GM19193 (cell line): ENCODE data around the gene GPATCH2.

Experiments used
- POLR2A ChIP-seq: IDR thresholded peaks from 4 replicates; pipeline ENCODE4 v1.6.1; 2011; ENCODE audit not compliant: insufficient read depth, insufficient read length; ENCODE audit errors: extremely low read depth

GPATCH2 gene

DNA sequence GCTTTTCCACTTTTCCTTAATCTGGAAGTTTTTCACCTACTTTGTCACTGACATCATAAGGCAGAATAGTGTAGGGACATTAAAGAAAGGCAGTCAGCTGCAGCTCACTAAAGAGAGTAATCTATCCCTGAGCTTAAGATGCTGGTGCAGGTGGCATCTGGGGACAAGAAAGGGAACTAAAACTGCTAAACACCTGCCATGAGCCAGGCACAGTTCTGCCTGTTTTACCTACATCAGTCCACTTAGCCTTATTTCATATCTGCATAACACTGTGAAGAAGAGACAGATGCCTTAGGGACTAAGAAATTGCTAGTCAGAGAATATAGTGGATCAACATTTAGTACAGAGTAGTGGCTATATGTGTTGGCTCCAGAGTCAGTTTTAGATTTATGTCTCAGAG, 88.1 kb downstream of the GPATCH2 start:
- TF ChIP-seq POLR2A, result no peak

DNA sequence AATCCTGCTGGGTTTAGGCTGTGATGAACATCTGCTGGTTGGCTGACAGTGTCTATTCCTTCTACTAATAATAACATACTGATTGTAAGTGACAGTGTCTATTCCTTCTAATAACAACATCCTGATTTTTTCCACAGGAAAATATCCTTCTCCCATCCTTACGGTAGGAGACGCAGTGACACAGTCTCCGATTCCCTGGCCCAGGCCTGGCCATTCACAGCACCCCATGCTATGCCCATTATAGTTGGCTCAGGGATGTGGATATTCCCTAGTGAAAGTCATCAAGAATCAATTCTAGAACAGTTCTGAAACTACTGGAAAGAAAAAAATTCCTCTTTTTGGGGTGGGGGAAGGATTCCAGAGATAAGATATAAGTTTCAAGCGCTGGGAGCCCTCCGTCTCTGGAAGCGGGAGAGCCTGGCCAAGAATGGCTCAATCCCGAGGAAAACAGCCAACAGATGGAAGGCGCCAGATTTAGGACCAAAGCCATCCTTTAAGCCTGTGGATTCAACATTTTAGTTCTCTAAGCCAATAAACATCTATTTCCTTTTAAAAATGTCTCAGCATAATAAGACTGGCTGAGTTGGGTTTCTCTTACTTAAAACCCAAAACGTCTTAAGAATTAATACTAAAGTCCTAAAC, 88.6 kb downstream of the GPATCH2 start:
- no peak for TF ChIP-seq POLR2A

DNA sequence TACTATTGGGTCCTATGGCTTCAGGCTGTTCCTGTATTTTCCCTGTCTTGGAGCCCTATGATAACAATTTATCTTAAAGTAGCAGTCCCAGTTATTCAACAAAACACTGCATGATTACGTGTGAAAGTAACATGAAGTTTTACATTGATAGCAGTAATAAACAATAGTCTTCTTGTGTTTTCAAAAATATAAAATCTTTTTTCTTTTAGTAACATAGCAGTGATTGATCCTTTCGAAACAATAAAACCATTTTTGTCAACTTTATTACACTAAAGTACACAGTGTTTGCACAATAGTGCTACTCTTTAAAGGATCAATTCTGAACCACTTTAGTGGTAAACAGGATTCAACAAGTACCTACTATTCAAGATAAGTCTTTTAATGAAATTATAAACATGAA, 90.6 kb downstream of the GPATCH2 start:
- TF ChIP-seq POLR2A, result no peak

DNA sequence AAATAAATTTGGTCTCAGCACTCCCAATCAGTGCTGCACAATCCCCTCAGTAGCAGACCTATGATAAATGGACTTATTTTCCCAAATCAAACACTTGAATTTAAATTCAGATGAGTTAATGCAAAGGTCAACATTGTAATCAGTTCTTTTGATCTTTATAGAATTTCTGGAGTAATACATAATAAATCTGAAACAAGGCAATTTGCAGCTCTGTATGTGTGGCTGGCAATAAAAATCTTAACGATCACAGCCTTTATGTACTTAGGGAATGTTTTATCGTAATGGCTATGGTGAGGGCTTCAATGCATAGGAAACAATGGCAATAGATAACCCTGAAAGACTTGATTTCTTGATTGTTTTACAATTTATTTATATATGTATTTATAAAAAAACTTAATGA, 91.4 kb downstream of the GPATCH2 start:
- no peak for TF ChIP-seq POLR2A

DNA sequence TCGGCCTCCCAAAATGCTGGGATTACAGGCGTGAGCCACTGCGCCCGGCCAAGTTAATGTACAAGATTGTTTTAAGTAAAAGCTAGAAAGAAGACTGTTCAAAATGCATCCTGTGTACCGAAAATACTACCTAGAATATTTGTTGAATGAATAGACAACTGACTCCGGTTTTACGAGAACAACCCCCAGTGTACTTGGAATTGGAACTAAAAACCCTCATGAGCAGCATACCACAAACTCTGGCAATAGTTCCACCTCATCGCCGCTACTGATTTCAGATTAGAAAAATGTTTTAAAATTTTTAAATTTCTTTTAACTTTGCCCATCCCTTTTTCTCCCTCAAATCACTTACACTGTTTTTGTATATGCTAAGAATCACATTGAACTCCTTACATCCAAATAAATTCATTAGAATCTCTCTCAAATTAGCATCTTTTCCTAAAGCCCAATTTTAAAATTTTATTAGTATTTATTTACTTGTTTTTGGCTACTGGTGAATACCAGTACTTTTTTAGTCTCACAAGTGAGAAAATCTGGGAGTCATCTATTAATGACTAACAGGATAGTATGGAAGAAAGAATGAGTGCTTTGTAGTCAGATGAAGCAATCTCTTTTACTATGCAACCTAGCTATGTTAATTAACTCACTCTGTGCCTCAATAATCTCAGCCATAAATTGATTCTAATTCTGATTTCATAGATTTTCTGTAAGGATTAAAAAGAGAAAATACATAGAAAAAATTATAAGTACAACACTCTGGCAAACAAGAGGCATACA, 95.1 kb downstream of the GPATCH2 start:
- TF ChIP-seq POLR2A, result no peak

DNA sequence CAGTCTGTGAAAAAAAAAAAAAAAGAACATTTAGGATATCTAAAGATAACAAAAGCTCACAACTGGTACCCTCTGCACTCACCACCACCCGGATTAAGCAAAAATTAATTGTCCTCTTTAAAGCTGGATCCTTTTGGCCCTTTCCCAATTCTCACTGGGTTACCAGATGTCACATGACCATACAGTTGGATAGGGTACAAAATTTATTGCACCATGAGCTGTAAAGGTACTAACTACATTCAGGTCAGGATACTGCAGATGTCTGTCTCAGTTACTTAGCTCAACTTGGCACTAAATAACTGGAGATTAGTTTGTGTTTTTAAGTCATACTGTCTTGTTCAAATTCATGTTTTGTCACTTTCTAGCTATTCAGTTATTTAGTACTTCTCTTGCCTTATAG, 96.3 kb downstream of the GPATCH2 start:
- TF ChIP-seq POLR2A, result no peak

DNA sequence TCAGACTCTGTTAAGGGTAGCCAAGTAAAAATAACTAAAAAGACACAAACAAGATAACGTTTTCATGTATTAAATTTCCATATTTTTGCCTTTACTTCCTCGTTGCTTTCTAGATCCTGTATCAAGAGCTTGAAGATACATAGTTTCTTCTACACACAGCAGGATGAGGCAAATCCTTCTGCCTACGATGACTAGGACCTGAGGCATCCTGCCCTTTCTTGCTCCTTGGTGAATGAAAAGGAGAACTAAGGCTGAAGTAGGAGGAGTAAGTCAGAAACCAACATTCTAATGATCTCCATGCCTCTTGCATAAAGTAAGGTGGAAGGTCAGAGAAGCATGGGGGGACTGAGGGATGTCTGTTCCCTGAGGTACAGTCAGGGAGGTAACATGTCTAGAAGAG, 102.6 kb downstream of the GPATCH2 start:
- TF ChIP-seq POLR2A, result no peak

DNA sequence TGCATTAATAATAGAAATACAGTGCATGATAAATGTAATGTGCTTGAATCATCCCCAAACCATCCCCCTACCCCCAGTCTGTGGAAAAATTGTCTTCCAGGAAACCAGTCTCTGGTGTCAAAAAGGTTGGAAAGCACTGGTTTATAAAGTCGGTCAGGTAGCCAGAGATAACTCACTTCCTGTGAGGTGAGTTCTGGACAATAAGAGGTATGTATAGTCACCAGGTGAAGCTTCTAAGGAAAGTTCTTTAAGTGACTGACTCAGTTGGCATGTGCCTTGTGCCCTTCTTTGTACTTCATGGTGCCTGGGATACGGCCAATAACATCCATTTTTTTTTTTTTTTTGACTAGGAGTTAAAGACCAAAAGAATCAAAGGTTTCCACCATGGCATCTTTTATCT, 103.7 kb downstream of the GPATCH2 start:
- no peak for TF ChIP-seq POLR2A

DNA sequence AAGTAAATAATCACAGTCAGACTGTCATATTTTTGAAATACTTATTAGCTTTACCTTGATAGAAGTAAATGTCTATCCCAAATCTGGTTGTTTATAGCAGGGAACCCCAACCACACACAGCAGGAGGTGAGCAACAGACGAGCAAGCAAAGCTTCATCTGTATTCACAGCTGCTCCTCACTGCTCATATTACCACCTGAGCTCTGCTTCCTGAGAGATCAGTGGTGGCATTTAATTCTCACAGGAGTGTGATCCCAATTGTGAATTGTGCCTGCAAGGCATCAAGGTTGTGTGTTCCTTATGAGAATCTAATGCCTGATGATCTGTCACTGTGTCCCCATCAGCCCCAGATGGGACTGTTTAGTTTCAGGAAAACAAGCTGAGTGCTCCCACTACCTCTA, 104.3 kb downstream of the GPATCH2 start:
- TF ChIP-seq POLR2A, result no peak

DNA sequence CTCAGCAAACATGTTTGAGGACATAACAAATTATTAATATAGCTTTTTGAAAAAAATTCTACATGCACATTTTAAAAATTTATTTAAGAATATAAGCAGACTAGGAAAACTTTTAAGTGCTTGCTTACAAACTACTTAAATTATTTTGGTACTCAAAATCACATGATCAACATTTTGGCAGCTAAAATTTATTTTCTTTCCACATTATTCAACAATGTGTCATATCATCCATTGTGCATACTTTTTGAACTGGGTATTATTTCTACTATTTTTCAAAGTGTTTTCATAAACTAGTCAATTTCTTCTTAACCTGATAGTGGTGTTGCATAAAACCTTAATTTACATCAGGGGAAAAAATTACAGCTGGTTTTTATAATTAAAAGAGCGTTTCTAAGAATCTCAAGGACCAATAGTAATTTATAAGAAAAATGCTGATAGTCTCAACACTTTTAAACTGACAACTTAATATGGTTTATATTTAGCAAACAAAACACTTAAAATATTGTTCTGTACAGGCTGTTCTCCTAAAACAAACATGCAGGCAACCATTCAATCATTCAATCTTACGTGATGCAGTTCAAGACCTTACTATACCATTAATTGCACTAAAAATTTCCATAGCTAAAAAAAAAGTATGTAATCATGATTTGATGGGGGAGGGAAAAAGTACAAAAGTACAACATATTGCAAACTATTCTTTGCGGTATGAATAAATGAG, 105.0 kb downstream of the GPATCH2 start:
- TF ChIP-seq POLR2A, result no peak

DNA sequence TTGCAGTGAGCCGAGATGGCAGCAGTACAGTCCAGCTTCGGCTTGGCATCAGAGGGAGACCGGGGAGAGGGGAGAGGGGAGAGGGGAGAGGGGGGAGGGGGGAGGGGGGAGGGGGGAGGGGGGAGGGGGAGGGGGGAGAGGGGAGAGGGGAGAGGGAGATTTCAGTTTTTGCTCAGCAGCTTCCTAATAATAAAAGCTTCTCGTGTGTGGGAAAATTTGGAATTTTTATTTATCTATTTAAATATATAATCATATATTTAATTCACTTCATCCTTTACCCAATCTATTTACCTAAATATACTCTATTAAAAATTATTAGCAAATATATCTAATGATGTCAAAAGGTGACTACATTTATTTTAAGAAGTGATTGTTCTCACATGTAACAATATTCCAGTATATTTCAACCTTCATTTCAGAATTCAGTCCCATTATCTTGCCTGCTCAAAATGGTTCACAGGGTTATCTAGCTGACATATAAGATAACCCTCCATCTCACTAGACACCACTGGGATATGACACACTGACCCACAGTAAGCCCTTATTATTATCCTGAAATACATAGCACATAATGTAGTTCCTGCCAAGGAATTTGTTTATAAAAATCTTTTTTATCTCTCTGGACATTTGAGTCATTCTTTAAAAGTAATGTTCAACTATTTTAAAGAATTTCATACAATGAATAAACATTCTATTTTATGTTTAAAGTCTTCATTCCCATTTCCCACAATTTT, 105.9 kb downstream of the GPATCH2 start:
- TF ChIP-seq POLR2A, result no peak

DNA sequence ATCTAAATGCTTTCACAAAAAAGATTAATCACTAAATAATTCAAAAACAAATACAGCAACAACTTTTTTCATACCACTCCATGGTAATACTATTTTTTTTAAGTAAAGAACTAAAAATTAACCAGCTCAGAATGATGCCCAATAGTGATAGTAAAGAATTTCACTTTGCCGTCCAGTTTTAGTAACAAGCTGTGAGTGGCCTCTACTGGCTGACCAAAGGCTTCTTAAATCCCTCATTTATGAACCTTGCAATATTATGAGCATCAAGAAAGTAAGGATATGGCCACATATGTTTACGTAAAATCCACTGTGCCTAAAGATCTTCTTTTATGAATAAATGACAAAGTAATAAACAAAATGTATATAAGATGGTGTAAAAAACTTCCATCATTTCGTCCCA, 108.6 kb downstream of the GPATCH2 start:
- TF ChIP-seq POLR2A, result no peak

DNA sequence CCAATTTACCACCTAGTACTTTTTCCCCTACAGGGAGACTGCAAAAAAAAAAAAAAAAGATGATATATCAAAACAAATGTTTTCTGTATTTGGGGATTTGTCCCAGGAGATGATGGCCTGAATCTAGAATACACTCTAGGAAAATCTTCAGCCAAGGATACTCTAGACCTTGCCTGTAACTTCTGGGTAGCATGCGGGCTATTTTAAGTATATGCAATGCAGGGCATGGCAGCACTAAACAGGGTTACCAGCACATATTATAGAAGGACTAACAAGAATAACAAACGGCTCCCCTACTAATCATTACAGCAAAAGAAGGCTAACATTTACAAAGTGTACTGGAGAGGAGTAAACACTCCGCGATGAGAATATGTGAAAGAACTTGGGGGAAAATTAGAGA, 109.6 kb downstream of the GPATCH2 start:
- no peak for TF ChIP-seq POLR2A

DNA sequence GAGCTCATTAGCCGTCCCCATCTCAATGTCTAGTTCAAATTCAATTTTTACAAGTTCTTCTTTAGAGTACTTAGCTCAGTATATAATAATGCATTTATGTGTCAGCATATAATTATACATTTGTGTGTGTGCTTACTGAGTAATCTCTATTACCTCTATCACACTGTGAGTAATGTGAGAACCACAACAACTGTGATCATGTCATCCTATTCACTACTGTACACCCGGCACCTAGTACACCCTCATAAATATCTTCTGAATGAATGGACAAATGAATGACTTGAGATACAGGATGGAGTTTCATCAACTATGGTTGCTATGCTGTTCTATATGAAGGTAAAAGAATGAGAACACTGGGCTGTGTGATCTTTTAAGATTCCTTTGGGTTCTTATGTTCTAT, 124.0 kb downstream of the GPATCH2 start:
- TF ChIP-seq POLR2A, result no peak

DNA sequence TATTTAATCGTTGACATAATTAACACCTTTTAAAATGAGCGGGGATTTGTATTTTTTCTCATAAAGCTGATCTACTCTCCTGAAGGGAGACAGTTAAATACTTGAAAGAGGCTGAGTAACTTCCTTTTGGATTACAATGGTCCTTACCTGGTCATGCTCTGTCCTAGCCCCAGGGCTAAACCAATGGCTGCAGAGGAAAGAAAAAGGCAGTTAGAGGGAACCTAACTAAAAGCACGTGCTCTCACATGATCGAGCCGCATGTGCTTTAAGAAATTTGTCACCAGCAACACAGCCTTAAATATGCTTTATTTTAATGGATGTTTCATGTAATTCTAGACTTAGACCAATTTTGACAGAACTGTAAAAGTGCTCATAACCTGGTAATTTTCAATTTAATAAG, 132.7 kb downstream of the GPATCH2 start:
- TF ChIP-seq POLR2A, result no peak

DNA sequence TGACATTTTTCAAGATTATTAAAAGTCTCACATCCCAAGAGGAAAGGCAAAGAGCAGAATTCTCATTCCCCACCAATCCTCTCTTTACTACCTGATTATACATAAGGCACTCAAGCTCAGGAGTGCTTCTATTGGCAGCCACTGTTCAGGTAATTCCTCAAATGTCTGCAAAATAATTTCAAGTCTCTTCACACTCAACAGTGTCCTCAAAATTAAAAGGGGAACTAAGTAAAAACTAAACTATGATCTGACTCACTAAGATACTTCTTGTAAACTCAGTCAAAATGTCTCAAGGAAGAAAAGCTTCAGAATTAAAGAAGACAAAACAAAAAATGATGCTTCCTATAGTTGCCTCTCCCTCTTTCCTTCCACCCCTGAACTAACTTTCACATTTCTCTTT, 135.6 kb downstream of the GPATCH2 start:
- no peak for TF ChIP-seq POLR2A

DNA sequence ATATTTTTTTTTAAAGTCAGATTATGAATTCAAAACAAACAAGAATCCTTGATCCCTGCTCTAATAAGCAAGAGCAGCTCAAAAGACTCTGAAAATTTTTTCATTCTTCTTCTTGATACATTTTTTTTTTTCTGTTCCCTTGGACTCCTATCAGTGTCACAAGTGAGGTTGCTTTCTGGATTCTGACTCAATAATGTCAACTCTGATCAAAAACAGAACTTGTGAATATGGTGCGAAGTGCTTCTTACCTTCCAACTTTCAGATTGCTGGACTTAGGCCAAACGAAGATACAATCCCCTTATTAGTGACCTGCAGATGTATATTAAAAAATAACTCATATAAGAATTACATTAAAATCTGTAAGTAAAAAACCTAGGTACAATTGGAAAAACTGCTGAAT, 136.1 kb downstream of the GPATCH2 start:
- no peak for TF ChIP-seq POLR2A
